ENCODE results near the gene ZDHHC1.
A peak's percentile ranks its signal among the peaks of the same experiment; 100 is the strongest.
"Not testable (repeated sequence)": the region's sequence is repeated elsewhere in the genome, so short reads cannot be mapped to it uniquely, and the experiment has no call there.

The ZDHHC1 gene

GRCh38 chr16:67429799-67430503, 13.7 kb upstream of the ZDHHC1 start:
- no peak for DNase-seq

- no peak for DNase-seq
Measured at GRCh38 chr16:67429053-67429798, 12.9 kb upstream of the ZDHHC1 start.

- peak; percentile 30 for DNase-seq
Measured at GRCh38 chr16:67428146-67428731, 12.0 kb upstream of the ZDHHC1 start.

GRCh38 chr16:67426950-67427349, 10.7 kb upstream of the ZDHHC1 start:
- DNase-seq, result no peak

- DNase-seq, result no peak
Measured at GRCh38 chr16:67426022-67426421, 9.7 kb upstream of the ZDHHC1 start.

- DNase-seq, result no peak
Measured at GRCh38 chr16:67425580-67425979, 9.3 kb upstream of the ZDHHC1 start.

GRCh38 chr16:67425061-67425460, 8.8 kb upstream of the ZDHHC1 start:
- no peak for DNase-seq

- DNase-seq, result no peak
Measured at GRCh38 chr16:67424261-67424615, 8.0 kb upstream of the ZDHHC1 start.

- DNase-seq, result no peak
Measured at GRCh38 chr16:67423611-67424260, 7.5 kb upstream of the ZDHHC1 start.

GRCh38 chr16:67423015-67423414, 6.7 kb upstream of the ZDHHC1 start:
- no peak for DNase-seq

GRCh38 chr16:67421030-67421429, 4.8 kb upstream of the ZDHHC1 start:
- no peak for DNase-seq

GRCh38 chr16:67419931-67420330, 3.7 kb upstream of the ZDHHC1 start:
- no peak for DNase-seq

GRCh38 chr16:67419502-67419901, 3.2 kb upstream of the ZDHHC1 start:
- DNase-seq, result no peak

- DNase-seq, result no peak
Measured at GRCh38 chr16:67417333-67418061, 1.2 kb upstream of the ZDHHC1 start.

GRCh38 chr16:67415421-67415820, 856 bp downstream of the ZDHHC1 start:
- not testable (repeated sequence) for DNase-seq

GRCh38 chr16:67413978-67414911, 2.0 kb downstream of the ZDHHC1 start:
- DNase-seq, result no peak

GRCh38 chr16:67412294-67412693, 4.0 kb downstream of the ZDHHC1 start:
- no peak for DNase-seq

- no peak for DNase-seq
Measured at GRCh38 chr16:67411339-67411738, 4.9 kb downstream of the ZDHHC1 start.

GRCh38 chr16:67409631-67410030, 6.6 kb downstream of the ZDHHC1 start:
- no peak for DNase-seq

GRCh38 chr16:67407788-67408452, 8.4 kb downstream of the ZDHHC1 start:
- DNase-seq, result no peak

GRCh38 chr16:67407176-67407787, 9.0 kb downstream of the ZDHHC1 start:
- DNase-seq, result no peak

All from NCI-H2029 treated with DMSO at 0.1 percent for 48 hours (cell line).